Measurements from ENCODE around the gene WDR35.

GRCh38 chr2:19932928-19933327 is 57.0 kb downstream of the WDR35 start:
- TF ChIP-seq USF1 (CRISPR knock-in tag; IDR thresholded peaks at IDR 0.05) (no peak), CTCF (IDR thresholded peaks at IDR 0.05) (no peak), FOXJ3 (CRISPR knock-in tag; IDR thresholded peaks at IDR 0.05; ENCODE audit: borderline replicate concordance) (no peak), TCF7 (CRISPR knock-in tag; IDR thresholded peaks at IDR 0.05; ENCODE audit: low read depth) (no peak), ATF1 (CRISPR knock-in tag; IDR thresholded peaks at IDR 0.05) (no peak), MXD4 (CRISPR knock-in tag; IDR thresholded peaks at IDR 0.05; ENCODE audit: borderline replicate concordance) (no peak), SP1 (CRISPR knock-in tag; conservative IDR thresholded peaks at IDR 0.05) (no peak)
